Glomerular endothelial cell (primary cell): ENCODE data around the gene UQCRH. TPM values are rescaled to one million over a fixed set of nuclear protein-coding genes. Genes with fewer than 3 reads are reported as not detected.
"Not testable (repeated sequence)": the region's sequence is repeated elsewhere in the genome, so short reads cannot be mapped to it uniquely, and the experiment has no call there.

Source experiments
- DNase-seq: peaks from one replicate; pipeline ENCODE4 v3.0.0-alpha.2; 2011; ENCODE audit warnings: low read depth, low spot score; ENCODE audit errors: extremely low read depth
- total RNA-seq: library from RNA; depleted of rRNA; stranded (reverse); fragments of >200 nt; gene quantifications from 2 replicates; pipeline ENCODE4 v1.2.3, GENCODE V29; 2015

The UQCRH gene
- total RNA-seq, 1 donor from 2014 or later = 273 TPM

- DNase-seq = not testable (repeated sequence)
Observed at GRCh38 chr1:46331786-46332540, 28.5 kb downstream of the UQCRH start.

GRCh38 chr1:46333300-46334029 lies 30.0 kb downstream of the UQCRH start:
- no peak for DNase-seq

GRCh38 chr1:46334030-46334384 lies 30.5 kb downstream of the UQCRH start:
- DNase-seq = no peak

GRCh38 chr1:46335081-46335480 lies 31.6 kb downstream of the UQCRH start:
- DNase-seq = no peak

- not testable (repeated sequence) for DNase-seq
Observed at GRCh38 chr1:46337409-46337808, 33.9 kb downstream of the UQCRH start.

GRCh38 chr1:46340404-46341221 lies 37.1 kb downstream of the UQCRH start, which contains the start of gene NSUN4:
NSUN4 (plus strand) TSS chr1:46340807; CDS start chr1:46340827, 20 bp downstream.
- DNase-seq = peak; percentile 71

- no peak for DNase-seq
Observed at GRCh38 chr1:46341222-46342083, 38.0 kb downstream of the UQCRH start.

GRCh38 chr1:46342084-46342656 lies 38.7 kb downstream of the UQCRH start:
- DNase-seq = no peak

- DNase-seq = no peak
Observed at GRCh38 chr1:46342677-46343350, 39.3 kb downstream of the UQCRH start.

- DNase-seq = no peak
Observed at GRCh38 chr1:46343351-46343695, 39.8 kb downstream of the UQCRH start.

- no peak for DNase-seq
Observed at GRCh38 chr1:46343705-46344104, 40.2 kb downstream of the UQCRH start.

GRCh38 chr1:46344481-46344880 lies 41.0 kb downstream of the UQCRH start:
- no peak for DNase-seq

GRCh38 chr1:46345281-46345680 lies 41.8 kb downstream of the UQCRH start:
- DNase-seq = no peak

- no peak for DNase-seq
Observed at GRCh38 chr1:46352363-46352762, 48.9 kb downstream of the UQCRH start.

GRCh38 chr1:46355920-46356319 lies 52.4 kb downstream of the UQCRH start:
- not testable (repeated sequence) for DNase-seq

GRCh38 chr1:46362158-46362557 lies 58.7 kb downstream of the UQCRH start:
- no peak for DNase-seq

- no peak for DNase-seq
Observed at GRCh38 chr1:46363121-46363520, 59.6 kb downstream of the UQCRH start.

GRCh38 chr1:46364612-46365011 lies 61.1 kb downstream of the UQCRH start:
- no peak for DNase-seq

- not testable (repeated sequence) for DNase-seq
Observed at GRCh38 chr1:46365796-46366195, 62.3 kb downstream of the UQCRH start.
